Upper lobe of right lung (tissue), 1 donor: ENCODE measurements around the gene SIVA1. TPM values are rescaled to one million over a fixed set of nuclear protein-coding genes. Genes with fewer than 3 reads are reported as not detected.

Experiments
- ATAC-seq: fragments of 200-7000 bp; cut with Tn5 transposase; one replicate; pipeline ENCODE4 v1.9.1; 2020; ENCODE audit warnings: mild to moderate bottlenecking, moderate library complexity
- DNase-seq: peaks from one replicate; pipeline ENCODE4 v3.0.0-alpha.2; 2020
- H3K27ac ChIP-seq: fragments of 200-600 bp; one replicate; pipeline ENCODE4 v1.8.0; 2022
- H3K27me3 ChIP-seq: fragments of 200-600 bp; one replicate; pipeline ENCODE4 v1.8.0; 2022; ENCODE audit warnings: mild to moderate bottlenecking
- H3K36me3 ChIP-seq: fragments of 200-600 bp; one replicate; pipeline ENCODE4 v1.8.0; 2022
- H3K4me1 ChIP-seq: fragments of 200-600 bp; one replicate; pipeline ENCODE4 v1.8.0; 2022
- H3K4me3 ChIP-seq: fragments of 200-600 bp; one replicate; pipeline ENCODE4 v1.8.0; 2022; ENCODE audit warnings: mild to moderate bottlenecking
- H3K9me3 ChIP-seq: fragments of 200-600 bp; one replicate; pipeline ENCODE4 v1.8.0; 2022
- CTCF ChIP-seq: fragments of 200-600 bp; IDR thresholded peaks from one replicate; pipeline ENCODE4 v1.8.0; 2022; ENCODE audit warnings: antibody characterized with exemption
- intact Hi-C: fragments of 100-400 bp; cut with DNase I; formaldehyde crosslinking; loops from one replicate; pipeline ENCODE4 v1.11.0; 2022
- total RNA-seq: library from RNA; stranded (reverse); fragmentation: NEBNext Ultra II Directional; extraction: Animal tissue kit (Norgen Biotek cat#: 25700); gene quantifications from one replicate; pipeline ENCODE4 v1.2.1, GENCODE V29; 2021
- donor health status: DM: no; HTN: yes; CAD: no; lungs with severe emphysema.

SIVA1 gene
- total RNA-seq, 1 donor from 2014 or later: 66.1 TPM

DNA sequence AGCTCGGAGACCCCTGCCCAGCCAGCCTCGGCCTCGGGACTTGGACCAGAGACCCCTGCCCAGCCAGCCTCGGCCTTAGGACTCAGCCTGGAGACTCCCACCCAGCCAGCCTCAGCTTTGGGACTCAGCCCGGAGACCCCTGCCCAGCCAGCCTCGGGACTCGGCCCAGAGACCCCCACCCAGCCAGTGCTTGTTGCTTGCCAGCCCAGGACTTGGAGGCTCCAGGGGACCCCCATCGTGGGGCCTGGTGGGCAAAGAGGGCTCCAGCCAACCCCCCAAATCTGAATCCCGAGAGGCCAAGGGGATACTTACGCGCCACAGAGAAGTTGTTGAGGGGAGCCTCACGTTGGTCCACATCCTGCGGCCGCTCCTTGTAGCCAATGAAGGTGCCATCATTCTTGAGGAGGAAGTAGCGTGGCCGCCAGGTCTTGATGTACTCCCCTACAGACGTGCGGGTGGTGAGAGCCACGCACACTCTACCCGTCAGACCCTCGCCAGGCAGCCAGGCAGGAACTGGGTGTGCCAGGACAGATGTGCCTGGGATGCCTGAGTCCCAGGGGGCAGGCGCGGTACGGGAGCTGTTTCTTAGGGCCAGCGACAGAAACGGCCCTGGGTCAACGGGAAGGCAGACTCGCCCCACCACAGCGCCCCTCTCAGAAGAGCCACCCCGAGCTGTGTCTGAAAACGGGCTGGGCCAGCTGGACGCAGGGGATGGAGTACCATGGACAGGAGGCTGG, 27.0 kb downstream of the SIVA1 start:
- TF ChIP-seq CTCF: no peak
- H3K36me3 ChIP-seq: peaks cover 37% of the 10 kb centered on the region
- peaks cover 10% of the 10 kb centered on the region for H3K4me1 ChIP-seq
- ATAC-seq: no peak
- H3K9me3 ChIP-seq: no peaks in the 10 kb centered on the region
- no peak for DNase-seq
- H3K27me3 ChIP-seq: no peaks in the 10 kb centered on the region
- no peak overlapping the region for H3K27ac ChIP-seq
- intact Hi-C loops: no loop called here
- H3K4me3 ChIP-seq: no peak overlapping the region

DNA sequence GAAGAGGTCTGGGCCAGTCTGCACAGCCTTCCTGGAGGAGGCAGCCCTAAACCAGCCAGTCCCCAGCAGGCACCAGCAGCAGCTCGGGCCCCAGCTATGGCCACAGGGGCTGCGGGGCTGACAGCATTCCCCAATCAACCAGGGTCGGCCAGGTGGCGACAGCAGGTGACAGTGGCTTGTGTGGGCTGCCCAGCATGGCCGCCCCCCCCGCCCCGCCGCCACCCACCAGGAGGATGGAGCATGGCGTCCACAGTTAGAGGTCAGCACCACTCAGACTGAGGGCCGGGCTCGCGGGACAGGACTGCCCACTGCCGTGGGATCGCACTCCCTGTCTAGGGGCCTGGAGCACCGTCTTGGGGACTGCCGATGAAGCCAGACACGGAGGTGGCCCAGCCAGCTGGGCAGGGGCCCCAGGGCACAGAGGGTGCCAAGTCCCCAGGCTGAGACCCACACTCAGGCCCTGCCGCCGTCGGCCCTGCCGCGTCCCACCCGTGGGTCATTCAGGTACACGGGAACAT, 27.6 kb downstream of the SIVA1 start:
- peaks cover 17% of the 10 kb centered on the region for H3K4me1 ChIP-seq
- ATAC-seq (no peak), DNase-seq (no peak)
- no peaks in the 10 kb centered on the region for H3K27me3 ChIP-seq
- H3K9me3 ChIP-seq: no peaks in the 10 kb centered on the region
- no peak for TF ChIP-seq CTCF
- no peak overlapping the region for H3K27ac ChIP-seq
- peaks cover 31% of the 10 kb centered on the region for H3K36me3 ChIP-seq
- H3K4me3 ChIP-seq: no peak overlapping the region
- intact Hi-C loops: no loop called here

DNA sequence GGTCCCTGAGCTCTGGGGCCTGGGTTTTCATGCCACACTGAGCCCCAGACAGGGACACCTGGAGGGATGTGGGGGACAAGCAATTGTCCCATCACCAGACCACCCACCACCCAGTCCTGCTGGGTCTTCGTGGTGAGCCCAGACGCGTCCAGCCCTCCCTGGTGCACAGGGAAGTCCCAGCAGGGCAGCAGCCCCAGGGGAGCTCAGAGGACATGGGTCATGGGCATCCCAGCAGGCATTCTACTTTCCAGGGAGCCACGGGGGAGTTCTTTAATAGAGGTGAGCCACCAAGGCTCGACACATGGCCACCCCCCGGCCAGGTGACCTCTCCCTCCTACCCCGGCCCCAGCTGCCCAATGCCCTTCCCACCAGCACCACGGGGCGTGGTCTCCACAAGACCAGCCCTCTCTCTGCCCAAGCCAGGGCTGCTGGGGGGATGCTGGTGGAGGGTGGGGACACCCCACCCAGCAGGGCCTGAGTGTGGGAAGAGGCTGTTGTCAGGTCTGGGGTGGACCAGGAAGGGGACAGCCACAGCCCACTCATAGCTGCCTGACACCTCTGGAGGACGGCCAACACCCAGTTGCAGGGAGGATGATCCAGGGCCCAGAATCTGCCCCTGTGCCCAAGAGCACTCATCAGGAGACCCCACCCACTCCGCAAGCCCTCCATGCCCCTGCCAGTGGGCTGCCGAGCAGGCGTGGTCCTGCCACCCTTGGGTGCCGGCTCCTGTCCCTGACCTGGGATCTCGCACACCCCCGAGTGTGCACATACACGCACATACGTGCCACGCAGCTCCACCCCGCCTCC, 28.5 kb downstream of the SIVA1 start:
- DNase-seq: no peak
- Histone ChIP-seq H3K4me3 (no peak overlapping the region), H3K27me3 (no peaks in the 10 kb centered on the region), H3K27ac (no peak overlapping the region), H3K9me3 (no peaks in the 10 kb centered on the region), H3K4me1 (peaks cover 26% of the 10 kb centered on the region), H3K36me3 (peaks cover 28% of the 10 kb centered on the region)
- no peak for TF ChIP-seq CTCF
- intact Hi-C loops: no loop called here
- no peak for ATAC-seq

- ATAC-seq (no peak), DNase-seq (no peak)
These were observed 29.3 kb downstream of the SIVA1 start for GRCh38 chr14:104782086-104782807.

More at GRCh38 chr14:104782086-104782807, 29.3 kb downstream of the SIVA1 start:
- peaks cover 33% of the 10 kb centered on the region for H3K4me1 ChIP-seq
- peaks cover 27% of the 10 kb centered on the region for H3K36me3 ChIP-seq
- no peak overlapping the region for H3K4me3 ChIP-seq
- H3K9me3 ChIP-seq: no peaks in the 10 kb centered on the region
- intact Hi-C loops: no loop called here
- no peak overlapping the region for H3K27ac ChIP-seq
- no peaks in the 10 kb centered on the region for H3K27me3 ChIP-seq
- no peak for TF ChIP-seq CTCF
